GM12873 (cell line): ENCODE measurements around the gene P3H1.

Experiments used
- TF ChIP-seq, protein P1 (sequence below): IDR thresholded peaks from 2 replicates; pipeline ENCODE4 v1.5.1; 2012; ENCODE audit warnings: low read depth, mild to moderate bottlenecking, moderate library complexity, low read length, control low read depth; ENCODE audit not compliant: insufficient read depth; ENCODE audit errors: missing control alignments

Gene P3H1

DNA sequence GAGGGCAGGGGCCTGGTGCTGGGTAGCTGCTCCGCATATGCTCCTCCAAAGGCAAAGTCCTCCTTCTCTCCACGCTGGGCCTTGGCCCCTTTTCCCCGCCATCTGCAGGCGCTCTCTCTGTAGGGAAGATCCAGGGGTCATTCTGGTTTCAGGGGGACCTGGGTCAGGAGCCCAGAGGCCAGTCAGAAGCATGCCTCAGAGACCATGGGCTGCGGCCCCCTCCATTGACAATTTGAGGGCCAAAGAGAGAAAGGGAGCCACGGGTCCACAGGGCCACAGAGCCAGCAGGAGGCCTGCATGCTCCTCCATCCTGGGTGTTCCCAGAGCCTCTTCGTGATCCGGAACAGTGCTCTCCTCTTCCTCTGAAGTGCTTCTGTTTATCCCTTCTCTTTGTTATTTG, 24.7 kb downstream of the P3H1 start:
- TF ChIP-seq, protein P1, sequence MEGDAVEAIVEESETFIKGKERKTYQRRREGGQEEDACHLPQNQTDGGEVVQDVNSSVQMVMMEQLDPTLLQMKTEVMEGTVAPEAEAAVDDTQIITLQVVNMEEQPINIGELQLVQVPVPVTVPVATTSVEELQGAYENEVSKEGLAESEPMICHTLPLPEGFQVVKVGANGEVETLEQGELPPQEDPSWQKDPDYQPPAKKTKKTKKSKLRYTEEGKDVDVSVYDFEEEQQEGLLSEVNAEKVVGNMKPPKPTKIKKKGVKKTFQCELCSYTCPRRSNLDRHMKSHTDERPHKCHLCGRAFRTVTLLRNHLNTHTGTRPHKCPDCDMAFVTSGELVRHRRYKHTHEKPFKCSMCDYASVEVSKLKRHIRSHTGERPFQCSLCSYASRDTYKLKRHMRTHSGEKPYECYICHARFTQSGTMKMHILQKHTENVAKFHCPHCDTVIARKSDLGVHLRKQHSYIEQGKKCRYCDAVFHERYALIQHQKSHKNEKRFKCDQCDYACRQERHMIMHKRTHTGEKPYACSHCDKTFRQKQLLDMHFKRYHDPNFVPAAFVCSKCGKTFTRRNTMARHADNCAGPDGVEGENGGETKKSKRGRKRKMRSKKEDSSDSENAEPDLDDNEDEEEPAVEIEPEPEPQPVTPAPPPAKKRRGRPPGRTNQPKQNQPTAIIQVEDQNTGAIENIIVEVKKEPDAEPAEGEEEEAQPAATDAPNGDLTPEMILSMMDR = no peak

DNA sequence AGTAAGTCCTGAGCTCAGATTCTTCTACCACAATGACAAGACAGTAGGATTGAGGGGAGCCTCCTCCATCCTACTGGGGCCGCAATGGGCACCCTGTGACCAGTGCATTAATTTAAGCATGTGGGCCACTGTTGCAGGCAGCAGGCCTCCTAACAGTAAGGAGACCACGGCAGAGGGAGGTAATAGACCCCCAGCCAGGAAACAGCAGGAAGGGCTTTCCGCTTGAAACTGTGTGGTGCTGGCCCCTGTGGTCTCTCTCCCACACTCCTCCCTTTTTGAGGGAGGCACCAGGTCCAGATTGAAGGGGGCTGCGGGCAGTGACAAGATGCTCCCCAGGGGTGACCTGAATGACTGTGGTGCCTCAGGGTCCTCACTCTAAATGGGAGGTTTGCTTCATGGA, 25.1 kb downstream of the P3H1 start:
- TF ChIP-seq, protein P1 = no peak

DNA sequence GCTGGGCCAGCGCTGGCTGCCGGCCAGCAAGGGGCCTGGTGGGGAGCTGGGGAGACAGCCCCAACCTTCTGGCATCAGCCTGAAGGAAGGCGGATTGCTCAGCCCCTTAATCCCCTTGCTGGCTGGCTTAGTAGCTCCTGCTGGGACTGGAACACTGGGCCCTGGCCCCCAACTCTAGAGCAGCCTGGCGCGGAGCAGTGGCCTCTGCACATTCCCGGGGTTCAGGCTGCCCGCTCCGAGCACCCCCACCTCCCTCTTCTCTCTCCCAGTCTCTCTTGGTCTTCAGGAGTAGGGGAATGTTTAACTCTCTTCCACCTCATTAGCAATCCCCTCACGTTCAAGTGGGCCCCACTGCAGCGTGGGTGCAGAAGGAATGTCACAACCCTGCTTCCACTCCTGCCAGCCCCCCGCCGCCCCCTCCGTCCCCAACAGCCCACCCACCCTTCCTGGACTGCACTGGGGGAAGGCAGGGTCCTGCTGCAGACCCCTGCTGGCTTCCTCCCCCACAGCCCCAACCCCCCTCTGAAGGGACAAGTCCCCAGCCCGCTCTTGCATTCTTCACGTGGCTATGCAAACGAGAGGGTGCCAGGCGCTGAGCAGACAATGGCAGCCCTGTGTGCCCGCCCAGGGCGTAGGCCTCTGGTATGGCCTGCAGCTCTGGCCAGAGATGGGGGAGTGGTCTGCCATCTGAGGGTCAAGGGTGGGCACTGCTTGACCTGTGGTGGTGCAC, 25.8 kb downstream of the P3H1 start:
- TF ChIP-seq, protein P1 = no peak

DNA sequence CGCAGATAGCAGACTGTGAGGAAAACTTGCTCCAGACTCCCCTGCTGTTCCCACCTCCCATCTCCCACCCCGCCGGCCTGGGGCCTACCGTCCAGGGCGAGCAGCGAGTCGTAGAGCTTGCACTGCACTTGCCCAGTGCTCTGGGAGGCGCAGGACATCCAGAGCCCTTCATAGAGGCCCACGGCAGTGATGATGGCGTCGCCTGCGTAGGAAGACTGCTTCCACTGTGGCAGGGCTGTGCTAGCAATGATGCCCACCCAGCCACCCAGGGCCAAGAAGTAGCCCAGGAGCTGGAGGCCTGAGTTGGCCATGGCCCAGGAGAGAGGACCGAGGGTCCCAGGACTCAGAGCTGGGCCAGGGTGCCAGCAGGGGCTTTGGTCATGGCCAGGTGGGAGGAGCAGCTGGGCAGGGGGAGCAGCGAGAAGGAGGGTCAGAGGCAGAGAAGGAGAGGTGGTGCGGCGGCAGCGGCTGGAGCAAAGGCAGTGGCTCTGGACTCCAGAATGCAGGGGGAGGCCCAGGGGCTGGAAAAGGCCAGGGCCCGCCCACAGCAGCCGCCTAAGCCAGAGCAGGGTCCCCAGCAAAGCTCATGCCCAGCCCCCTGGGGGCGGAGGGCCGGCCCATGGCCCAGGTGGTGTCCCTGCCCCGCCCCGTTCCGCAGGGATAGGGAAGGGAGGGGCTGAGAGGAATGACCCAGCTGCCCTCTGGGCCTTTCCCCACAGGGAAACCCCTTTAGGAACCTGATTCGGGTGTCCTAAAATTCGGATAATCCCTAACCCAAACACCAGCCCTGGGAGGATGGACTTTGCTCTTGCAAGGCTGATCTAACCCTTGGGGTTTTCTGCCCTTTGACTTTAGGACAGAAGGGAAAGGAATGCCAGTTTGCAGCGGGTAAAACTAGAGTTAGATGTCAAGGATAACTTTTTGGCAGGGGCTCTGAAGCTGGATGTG, 26.8 kb downstream of the P3H1 start, which contains the start of gene CLDN19:
Gene CLDN19, minus strand, starts transcription at position 484 of the 948 bp plus-strand sequence. Its CDS starts 173 bp downstream, at position 311.
- TF ChIP-seq, protein P1 = no peak

DNA sequence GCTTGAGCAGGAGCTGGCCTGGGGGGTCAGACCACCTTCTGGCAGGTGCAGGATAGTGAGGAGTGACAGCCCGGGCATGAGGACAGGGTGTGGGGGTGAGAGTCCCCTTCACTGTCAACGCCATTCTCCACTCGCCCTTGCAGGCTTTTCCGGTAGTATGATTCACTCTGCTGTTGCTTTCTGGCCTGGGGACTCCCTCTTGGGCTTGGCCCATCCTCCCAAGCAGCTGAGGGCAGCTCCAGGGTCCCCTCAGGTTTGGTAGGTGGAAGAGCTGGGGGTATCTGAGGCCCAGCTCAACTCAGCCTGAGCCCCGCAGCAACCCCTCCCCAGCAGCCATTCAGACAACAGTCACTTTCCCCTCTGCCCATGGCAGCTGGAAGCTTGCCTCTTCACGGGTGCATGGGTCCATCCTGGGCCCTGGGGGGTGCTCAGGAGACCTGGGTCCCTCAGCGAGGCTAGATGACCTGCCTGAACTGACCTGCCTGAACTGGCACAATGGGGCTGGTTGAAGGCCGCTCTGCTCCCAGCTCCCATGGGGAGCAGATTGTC, 28.1 kb downstream of the P3H1 start:
- TF ChIP-seq, protein P1 = no peak

DNA sequence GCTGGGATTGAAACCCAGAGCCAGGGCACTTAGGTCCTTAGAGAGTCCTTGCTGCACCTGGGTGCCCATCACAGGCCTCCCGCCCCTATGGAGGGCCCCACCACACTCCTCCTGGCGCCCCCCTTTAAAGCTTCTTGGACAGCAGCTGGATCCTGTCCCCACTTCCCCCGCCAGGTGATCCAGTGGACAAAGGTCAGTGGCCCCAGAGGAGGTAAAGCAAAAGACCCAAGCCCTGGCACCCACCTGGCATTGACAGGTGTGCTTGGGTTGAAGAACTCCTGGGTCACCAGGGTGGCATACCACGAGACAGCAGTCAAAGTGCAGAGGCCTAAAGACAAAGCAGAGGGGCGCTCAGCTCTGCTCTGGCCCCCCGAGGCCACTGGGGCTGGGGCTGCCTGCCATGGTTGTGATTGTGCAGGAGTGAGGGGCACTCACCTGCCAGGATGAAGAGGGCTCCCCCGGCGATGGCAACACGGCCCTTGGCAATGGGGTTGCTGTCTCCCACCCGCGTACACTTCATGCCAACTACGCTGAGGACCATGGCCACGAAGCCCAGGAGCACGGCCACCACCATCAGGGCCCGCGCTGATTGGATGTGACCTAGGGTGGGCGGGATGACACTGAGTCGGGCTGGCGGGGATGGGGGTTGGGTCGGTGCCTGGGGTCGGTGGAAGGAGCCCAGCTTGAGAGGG, 28.7 kb downstream of the P3H1 start:
- TF ChIP-seq, protein P1 = no peak
